Thymus (tissue), 11 donors: ENCODE measurements around the gene FOXP4. TPM values are rescaled to one million over a fixed set of nuclear protein-coding genes. Genes with fewer than 3 reads are reported as not detected.

Source experiments
- DNase-seq, 9 donors: peaks; one replicate each; pipeline ENCODE4 v3.0.0-alpha.2; 2013; ENCODE audit warnings: low spot score in 9 of 9, low read depth in 6 of 9, missing footprints in 1 of 9
- H3K27ac ChIP-seq, 2 donors: one replicate each; pipeline ENCODE4 v1.5.1; 2013; ENCODE audit warnings: control low read depth in 1 of 2, low read depth in 1 of 2, low read length in 1 of 2, mild to moderate bottlenecking in 1 of 2, moderate library complexity in 1 of 2
- H3K27me3 ChIP-seq, 2 donors: one replicate each; pipeline ENCODE4 v1.5.1; 2013; ENCODE audit warnings: low read length in 1 of 2; ENCODE audit not compliant: control insufficient read depth in 2 of 2, insufficient read depth in 1 of 2
- H3K36me3 ChIP-seq, 2 donors: one replicate each; pipeline ENCODE4 v1.5.1; 2013; ENCODE audit warnings: low read length in 1 of 2, mild to moderate bottlenecking in 1 of 2, moderate library complexity in 1 of 2; ENCODE audit not compliant: control insufficient read depth in 2 of 2, insufficient read depth in 2 of 2
- H3K4me1 ChIP-seq, 2 donors: one replicate each; pipeline ENCODE4 v1.5.1; 2013; ENCODE audit warnings: low read length in 2 of 2; ENCODE audit not compliant: control insufficient read depth in 2 of 2, insufficient read depth in 2 of 2
- H3K4me3 ChIP-seq, 2 donors: one replicate each; pipeline ENCODE4 v1.5.1; 2013; ENCODE audit warnings: low read length in 2 of 2, control low read depth in 1 of 2, mild to moderate bottlenecking in 1 of 2
- H3K9me3 ChIP-seq, 2 donors: one replicate each; pipeline ENCODE4 v1.5.1; 2013; ENCODE audit warnings: low read length in 1 of 2, mild to moderate bottlenecking in 1 of 2; ENCODE audit not compliant: control insufficient read depth in 2 of 2, insufficient read depth in 1 of 2
- WGBS: extraction: QIAGEN DNeasy Blood & Tissue Kit; methylation state at CpG from one replicate; pipeline ENCODE4 v1.1.7; 2013; 5-methylcytosine and 5-hydroxymethylcytosine counted together
- polyA plus RNA-seq: library from polyadenylated mRNA; stranded (reverse); fragments of 200-250 nt; gene quantifications from one replicate; pipeline ENCODE4 v1.2.3, GENCODE V29; 2013
- total RNA-seq: library from RNA; stranded (reverse); fragments of 120-200 nt; gene quantifications from one replicate; pipeline ENCODE4 v1.2.4, GENCODE V29; 2013
- donor health status: healthy.

Gene FOXP4
- total and polyA plus RNA-seq, 2 donors = 2.0 to 15.0 TPM

DNA sequence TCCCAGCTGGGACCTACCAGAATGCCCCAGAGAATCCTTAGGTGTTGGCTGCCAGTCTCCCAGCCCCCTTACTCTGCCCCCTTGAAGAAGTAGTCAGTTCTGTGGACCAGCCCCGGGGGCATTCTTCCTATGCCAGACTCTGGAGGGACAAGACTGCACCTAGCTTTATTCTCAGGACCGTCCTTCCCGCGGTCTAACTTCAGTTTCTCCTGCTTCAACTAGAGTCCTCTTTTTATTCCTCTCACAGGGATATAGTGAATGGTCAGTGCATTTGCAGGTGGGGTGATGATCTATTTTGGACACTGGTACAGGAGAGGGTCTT lies 56.2 kb downstream of the FOXP4 start:
- WGBS = 85% methylated on average over 4 of the region's 4 CpGs
- Histone ChIP-seq H3K4me1 (peaks cover 5 to 42% of the 10 kb centered on the region in 2 donors), H3K27me3 (no peaks in the 10 kb centered on the region), H3K9me3 (no peaks in the 10 kb centered on the region), H3K4me3 (no peak overlapping the region), H3K36me3 (peaks cover 0 to 2% of the 10 kb centered on the region in 2 donors), H3K27ac (peak overlapping the region in 1 of 2 donors; percentile 76)
- no peak for DNase-seq

DNA sequence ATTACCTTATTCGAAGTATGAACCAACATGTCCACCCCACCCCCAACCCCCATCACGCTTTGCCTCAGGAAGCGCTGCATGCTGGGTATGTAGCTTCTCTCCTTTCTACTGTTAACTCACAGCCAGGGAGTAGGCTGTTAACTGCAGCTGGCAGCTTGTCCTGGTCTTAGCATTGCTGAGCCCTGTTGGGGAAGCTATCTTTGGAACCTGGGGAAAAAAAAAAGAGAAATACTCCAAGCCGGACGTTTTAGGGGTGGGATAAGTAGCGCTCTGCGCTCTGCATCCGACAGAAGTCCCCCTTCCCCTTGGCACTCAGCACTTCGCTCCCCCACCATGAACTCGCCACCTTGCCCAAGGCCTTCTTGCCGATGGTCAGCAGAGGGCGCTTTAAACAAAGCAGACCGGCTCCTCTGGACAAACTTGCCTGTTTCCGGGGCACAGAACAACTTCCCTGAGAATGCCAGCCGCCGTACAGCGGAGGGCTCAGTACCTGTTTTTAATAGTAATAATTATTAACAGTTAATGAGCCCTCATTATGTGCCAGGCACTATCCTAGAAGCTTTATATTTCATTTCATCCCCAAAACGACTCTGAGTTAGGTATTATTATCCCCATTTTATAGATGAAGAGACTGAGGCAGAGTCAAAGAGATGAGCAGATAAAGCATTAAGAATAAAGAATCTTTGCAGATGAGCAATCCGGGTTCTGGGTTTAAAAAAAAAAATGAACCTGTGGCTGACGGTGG lies 56.9 kb downstream of the FOXP4 start:
- H3K36me3 ChIP-seq = peaks cover 0 to 2% of the 10 kb centered on the region in 2 donors
- DNase-seq = peak; percentile 70 to 94 (median 84)
- H3K27ac ChIP-seq = peak overlapping the region in 1 of 2 donors; percentile 76
- no peaks in the 10 kb centered on the region for H3K9me3 ChIP-seq
- WGBS = 7% methylated on average over 20 of the region's 20 CpGs
- peak overlapping the region; percentile 35 for H3K4me3 ChIP-seq
- no peaks in the 10 kb centered on the region for H3K27me3 ChIP-seq
- H3K4me1 ChIP-seq = peaks cover 5 to 42% of the 10 kb centered on the region in 2 donors

DNA sequence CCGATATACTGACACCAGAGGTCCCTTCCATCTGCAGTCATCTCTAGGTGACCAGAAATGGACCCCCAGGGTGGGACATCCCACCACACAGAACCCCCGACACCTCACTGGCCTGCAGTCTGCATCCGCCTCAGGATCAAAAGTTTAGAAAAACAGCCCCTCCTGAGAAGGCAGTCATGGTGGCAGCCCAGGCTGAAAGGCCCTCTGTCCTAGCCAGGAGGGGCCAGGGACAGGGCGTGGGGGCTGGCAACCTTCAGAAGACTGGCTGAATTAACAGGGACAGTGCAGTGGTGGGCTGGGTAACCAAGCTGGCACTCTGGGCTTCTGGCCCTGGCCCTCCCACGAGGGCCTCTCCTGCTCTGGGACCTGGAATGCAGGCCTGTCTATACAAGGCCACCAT lies 57.8 kb downstream of the FOXP4 start:
- Histone ChIP-seq H3K4me3 (no peak overlapping the region), H3K9me3 (no peaks in the 10 kb centered on the region), H3K27ac (no peak overlapping the region), H3K36me3 (peaks cover 0 to 2% of the 10 kb centered on the region in 2 donors), H3K4me1 (peaks cover 2 to 34% of the 10 kb centered on the region in 2 donors), H3K27me3 (no peaks in the 10 kb centered on the region)
- no peak for DNase-seq
- 96% methylated on average over 5 of the region's 5 CpGs for WGBS

DNA sequence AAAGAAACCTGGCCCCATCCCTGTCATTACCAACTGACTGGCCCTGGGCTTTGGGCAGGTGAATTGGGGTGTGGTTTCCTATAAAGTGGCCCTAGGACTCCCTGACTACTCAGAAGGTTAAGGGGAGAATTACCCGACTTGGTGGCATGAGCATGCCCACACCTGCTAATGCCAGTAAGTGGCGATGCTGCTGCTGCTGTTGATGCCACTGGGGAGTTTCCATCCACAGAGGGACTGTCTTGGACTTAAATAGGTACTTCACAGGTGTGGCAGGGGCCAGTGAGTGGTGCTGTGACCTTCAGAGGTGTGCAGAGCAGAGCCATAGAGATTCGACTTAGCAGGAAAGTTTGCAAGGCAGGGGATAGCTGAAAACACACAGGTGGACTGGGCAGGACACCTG lies 59.5 kb downstream of the FOXP4 start:
- DNase-seq = no peak
- Histone ChIP-seq H3K27ac (no peak overlapping the region), H3K36me3 (no peaks in the 10 kb centered on the region), H3K9me3 (no peaks in the 10 kb centered on the region), H3K4me1 (peaks cover 0 to 18% of the 10 kb centered on the region in 2 donors), H3K4me3 (no peak overlapping the region), H3K27me3 (no peaks in the 10 kb centered on the region)
- WGBS = 90% methylated on average over 3 of the region's 3 CpGs

DNA sequence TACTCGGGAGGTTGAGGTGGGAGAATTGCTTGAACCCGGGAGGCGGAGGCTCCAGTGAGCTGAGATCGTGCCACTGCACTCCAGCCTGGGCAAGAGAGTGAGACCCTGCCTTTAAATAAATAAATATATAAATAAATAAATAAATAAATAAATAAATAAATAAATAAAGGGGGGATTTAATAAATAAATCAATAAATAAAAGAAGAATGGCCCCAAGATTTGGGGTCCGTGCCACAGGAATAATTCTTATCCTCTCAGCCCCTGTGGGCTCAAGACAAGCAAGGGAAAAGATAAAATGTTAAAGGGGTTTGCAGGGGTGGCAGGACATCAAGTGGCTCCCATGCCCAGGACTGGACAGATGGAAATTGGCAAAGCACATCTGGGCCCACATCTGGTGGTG lies 60.9 kb downstream of the FOXP4 start:
- Histone ChIP-seq H3K27ac (no peak overlapping the region), H3K27me3 (no peaks in the 10 kb centered on the region), H3K4me1 (peaks cover 0 to 15% of the 10 kb centered on the region in 2 donors), H3K9me3 (no peaks in the 10 kb centered on the region), H3K4me3 (no peak overlapping the region), H3K36me3 (no peaks in the 10 kb centered on the region)
- WGBS = 97% methylated on average over 5 of the region's 5 CpGs
- DNase-seq = no peak

DNA sequence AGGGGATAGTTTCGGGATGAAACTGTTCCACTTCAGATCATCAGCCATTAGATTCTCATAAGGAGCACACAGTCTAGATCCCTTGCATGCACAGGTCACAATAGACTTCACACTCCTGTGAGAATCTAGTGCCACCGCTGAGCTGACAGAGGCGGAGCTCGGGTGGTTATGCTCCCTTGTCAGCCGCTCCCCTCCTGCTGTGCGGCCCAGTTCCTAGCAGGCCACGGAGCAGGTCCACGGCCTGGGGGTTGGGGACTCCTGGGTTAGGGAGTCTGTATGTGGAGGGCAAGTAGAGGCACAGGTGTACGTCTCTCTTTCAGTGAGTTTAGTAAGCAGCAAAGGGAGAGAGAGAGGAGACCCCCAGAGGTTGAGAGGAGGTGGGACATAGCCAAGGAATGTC lies 61.6 kb downstream of the FOXP4 start:
- Histone ChIP-seq H3K9me3 (no peaks in the 10 kb centered on the region), H3K27ac (no peak overlapping the region), H3K36me3 (no peaks in the 10 kb centered on the region), H3K27me3 (no peaks in the 10 kb centered on the region), H3K4me1 (peaks cover 0 to 8% of the 10 kb centered on the region in 2 donors), H3K4me3 (no peak overlapping the region)
- 95% methylated on average over 9 of the region's 9 CpGs for WGBS
- DNase-seq = no peak

DNA sequence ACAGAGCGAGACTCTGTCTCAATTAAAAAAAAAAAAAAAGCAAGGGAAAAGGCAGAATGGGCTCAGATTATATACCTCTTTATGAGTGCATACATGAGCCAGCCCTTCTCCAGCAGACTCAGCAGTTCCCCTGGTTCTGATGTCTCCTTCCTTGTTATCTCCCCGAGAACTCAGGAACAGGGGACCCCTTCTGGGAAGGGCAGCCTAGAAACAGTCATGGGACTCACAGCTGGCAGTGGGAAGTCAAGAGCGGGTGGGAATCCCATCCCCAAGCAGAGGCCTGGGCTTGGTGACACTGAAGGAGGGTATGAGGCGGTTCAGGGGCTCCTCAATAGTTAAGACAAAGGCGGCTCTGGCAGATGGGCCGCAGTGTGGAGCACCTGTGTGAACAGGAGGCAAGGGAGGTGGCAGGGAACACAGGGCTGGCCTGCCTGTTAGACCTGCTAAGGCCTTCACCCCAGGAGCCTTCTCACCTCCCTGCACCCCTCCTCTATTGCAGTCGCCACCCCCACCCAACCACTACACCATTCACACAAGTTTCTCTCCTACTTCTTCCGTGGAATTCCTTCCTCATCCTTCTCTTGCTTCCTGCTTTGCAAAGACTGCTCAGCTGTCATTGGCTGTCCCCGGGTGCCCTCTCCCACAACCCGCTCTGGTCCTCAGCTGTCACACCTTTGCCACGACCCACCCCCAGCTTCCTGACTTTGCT lies 62.4 kb downstream of the FOXP4 start:
- 93% methylated on average over 11 of the region's 11 CpGs for WGBS
- H3K9me3 ChIP-seq = no peaks in the 10 kb centered on the region
- no peaks in the 10 kb centered on the region for H3K4me1 ChIP-seq
- no peak overlapping the region for H3K4me3 ChIP-seq
- H3K36me3 ChIP-seq = no peaks in the 10 kb centered on the region
- DNase-seq = no peak
- H3K27me3 ChIP-seq = no peaks in the 10 kb centered on the region
- no peak overlapping the region for H3K27ac ChIP-seq

DNA sequence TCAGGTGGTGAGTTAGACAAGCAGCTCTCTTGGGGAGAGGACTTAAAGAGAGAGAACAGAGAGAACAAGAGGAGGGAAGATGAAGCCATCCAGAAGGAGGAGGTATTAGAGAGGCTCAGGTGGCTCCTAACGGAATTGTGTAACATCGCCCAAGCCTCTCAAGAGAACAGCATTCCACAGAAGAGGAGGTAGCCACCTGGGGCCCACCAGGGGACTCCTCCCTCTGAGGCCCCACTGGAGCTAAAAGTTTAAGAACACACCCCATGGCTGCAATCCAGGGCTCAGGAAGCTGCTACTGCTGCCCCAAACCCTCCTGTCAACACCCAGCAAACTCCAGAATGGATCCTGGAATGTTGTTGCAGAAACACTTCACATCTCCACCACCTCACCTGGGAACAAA lies 68.5 kb downstream of the FOXP4 start:
- H3K27ac ChIP-seq = no peak overlapping the region
- H3K9me3 ChIP-seq = no peaks in the 10 kb centered on the region
- no peaks in the 10 kb centered on the region for H3K27me3 ChIP-seq
- DNase-seq = no peak
- H3K4me1 ChIP-seq = no peaks in the 10 kb centered on the region
- H3K4me3 ChIP-seq = no peak overlapping the region
- no peaks in the 10 kb centered on the region for H3K36me3 ChIP-seq
- 96% methylated on average over 2 of the region's 2 CpGs for WGBS

DNA sequence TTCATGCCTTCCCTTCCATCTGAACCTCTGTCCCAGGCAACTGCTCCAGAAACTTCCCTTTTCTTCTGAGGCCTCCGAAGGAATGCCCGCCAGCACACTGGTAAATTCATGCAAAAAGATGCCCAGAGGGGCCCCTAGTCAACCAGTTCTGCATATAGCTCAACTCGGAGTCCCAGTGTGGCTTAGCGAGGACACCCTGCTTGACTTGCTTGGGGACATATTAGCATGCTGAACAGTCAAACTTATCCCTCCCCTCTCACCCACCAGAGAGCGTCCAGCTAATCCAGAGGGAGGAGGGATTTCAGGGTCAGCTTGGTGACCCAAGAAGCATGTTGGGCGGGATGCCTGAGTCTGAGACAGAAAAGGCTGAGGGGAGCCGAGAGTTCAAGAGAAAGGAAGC lies 69.1 kb downstream of the FOXP4 start:
- no peaks in the 10 kb centered on the region for H3K27me3 ChIP-seq
- no peaks in the 10 kb centered on the region for H3K36me3 ChIP-seq
- no peak for DNase-seq
- 89% methylated on average over 7 of the region's 7 CpGs for WGBS
- H3K4me3 ChIP-seq = no peak overlapping the region
- H3K27ac ChIP-seq = no peak overlapping the region
- no peaks in the 10 kb centered on the region for H3K9me3 ChIP-seq
- H3K4me1 ChIP-seq = no peaks in the 10 kb centered on the region
